LNCaP clone FGC (cell line): Measurements from ENCODE around the gene IRS1.

Source experiments
- DNase-seq: peaks from one replicate; pipeline ENCODE4 v3.0.0-alpha.2; 2011; ENCODE audit warnings: low read depth
- H3K4me3 ChIP-seq: 2 replicates; pipeline ENCODE4 v1.5.1; 2011; ENCODE audit warnings: mild to moderate bottlenecking, low read depth, low read length, control low read depth
- CTCF ChIP-seq: IDR thresholded peaks from 2 replicates; pipeline ENCODE4 v1.5.1; 2012; ENCODE audit warnings: mild to moderate bottlenecking; ENCODE audit not compliant: control insufficient read depth, insufficient read depth; ENCODE audit errors: extremely low read depth

The IRS1 gene

GRCh38 chr2:226716126-226716525, 83.5 kb downstream of the IRS1 start:
- no peak for TF ChIP-seq CTCF
- no peak overlapping the region for H3K4me3 ChIP-seq
- DNase-seq = no peak

- DNase-seq = no peak
- no peak for TF ChIP-seq CTCF
- H3K4me3 ChIP-seq = no peak overlapping the region
Measured at GRCh38 chr2:226715347-226715990, 84.2 kb downstream of the IRS1 start.

GRCh38 chr2:226712941-226713340, 86.7 kb downstream of the IRS1 start:
- no peak for TF ChIP-seq CTCF
- no peak overlapping the region for H3K4me3 ChIP-seq
- no peak for DNase-seq

GRCh38 chr2:226711606-226712296, 87.9 kb downstream of the IRS1 start:
- no peak overlapping the region for H3K4me3 ChIP-seq
- no peak for DNase-seq
- TF ChIP-seq CTCF = no peak

GRCh38 chr2:226707499-226707898, 92.1 kb downstream of the IRS1 start:
- no peak overlapping the region for H3K4me3 ChIP-seq
- TF ChIP-seq CTCF = no peak
- no peak for DNase-seq

- no peak for DNase-seq
- no peak overlapping the region for H3K4me3 ChIP-seq
- no peak for TF ChIP-seq CTCF
Measured at GRCh38 chr2:226705965-226706364, 93.7 kb downstream of the IRS1 start.
